CD4-positive, alpha-beta T cell treated with Interleukin-4 for 1 hour (primary cell): Measurements from ENCODE around the gene MFSD8.
"Not testable (repeated sequence)": the region's sequence is repeated elsewhere in the genome, so short reads cannot be mapped to it uniquely, and the experiment has no call there.

Experiments used
- DNase-seq, 2 donors: peaks; one replicate each; pipeline ENCODE4 v3.0.0-alpha.2; 2020 to 2022

The MFSD8 gene

GRCh38 chr4:127931836-127932235 lies 33.1 kb downstream of the MFSD8 start:
- not testable (repeated sequence) for DNase-seq

DNA sequence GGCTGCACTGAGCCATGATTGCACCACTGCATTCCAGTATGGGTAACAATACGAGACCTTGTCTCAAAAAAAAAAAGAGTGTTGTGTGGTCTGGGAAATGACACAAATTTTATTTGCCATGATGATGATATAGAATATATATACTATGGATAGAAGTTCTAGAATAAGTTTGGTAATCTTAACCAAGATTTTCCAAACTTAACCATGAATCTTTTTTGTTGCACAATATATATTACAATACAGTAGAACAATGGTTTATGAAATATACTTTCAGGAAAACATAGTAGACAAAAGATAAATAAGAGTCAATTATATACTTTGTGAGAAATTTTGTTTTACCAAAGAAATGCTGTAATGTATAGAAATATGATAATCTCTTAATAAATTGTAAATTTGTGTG lies 34.8 kb downstream of the MFSD8 start:
- DNase-seq = no peak

DNA sequence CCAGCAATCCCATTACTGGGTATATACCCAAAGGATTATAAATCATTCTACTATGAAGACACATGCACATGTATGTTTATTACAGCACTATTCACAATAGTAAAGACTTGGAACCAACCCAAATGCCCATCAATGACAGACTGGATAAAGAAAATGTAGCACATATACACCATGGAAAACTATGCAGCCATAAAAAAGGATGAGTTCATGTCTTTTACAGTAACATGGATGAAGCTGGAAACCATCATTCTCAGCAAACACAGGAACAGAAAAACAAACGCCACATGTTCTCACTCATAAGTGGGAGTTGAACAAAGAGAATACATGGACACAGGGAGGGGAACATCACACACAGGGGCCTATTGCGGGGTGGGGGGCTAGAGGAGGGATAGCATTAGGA lies 39.3 kb downstream of the MFSD8 start:
- not testable (repeated sequence) for DNase-seq

DNA sequence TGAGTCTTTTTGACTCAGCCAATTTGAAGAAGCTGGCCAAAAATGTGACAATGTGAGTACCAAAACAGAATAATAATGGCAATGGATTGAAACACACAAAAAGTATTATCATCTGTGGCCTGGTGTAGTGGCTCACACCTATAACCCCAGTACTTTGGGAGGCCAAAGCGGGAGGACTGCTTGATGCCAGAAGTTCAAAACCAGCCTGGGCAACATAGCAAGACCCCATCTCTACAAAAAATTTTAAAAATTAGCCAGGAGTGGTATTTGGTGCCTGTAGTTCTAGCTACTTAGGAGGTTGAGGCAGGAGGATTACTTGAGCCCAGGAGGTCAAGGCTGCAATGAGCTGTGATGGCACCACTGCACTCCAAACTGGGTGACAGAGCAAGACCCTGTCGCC lies 42.7 kb downstream of the MFSD8 start:
- DNase-seq = no peak

GRCh38 chr4:127920521-127920920 lies 44.5 kb downstream of the MFSD8 start:
- no peak for DNase-seq

GRCh38 chr4:127917151-127917550 lies 47.8 kb downstream of the MFSD8 start:
- DNase-seq = no peak

GRCh38 chr4:127916512-127916911 lies 48.5 kb downstream of the MFSD8 start:
- no peak for DNase-seq

DNA sequence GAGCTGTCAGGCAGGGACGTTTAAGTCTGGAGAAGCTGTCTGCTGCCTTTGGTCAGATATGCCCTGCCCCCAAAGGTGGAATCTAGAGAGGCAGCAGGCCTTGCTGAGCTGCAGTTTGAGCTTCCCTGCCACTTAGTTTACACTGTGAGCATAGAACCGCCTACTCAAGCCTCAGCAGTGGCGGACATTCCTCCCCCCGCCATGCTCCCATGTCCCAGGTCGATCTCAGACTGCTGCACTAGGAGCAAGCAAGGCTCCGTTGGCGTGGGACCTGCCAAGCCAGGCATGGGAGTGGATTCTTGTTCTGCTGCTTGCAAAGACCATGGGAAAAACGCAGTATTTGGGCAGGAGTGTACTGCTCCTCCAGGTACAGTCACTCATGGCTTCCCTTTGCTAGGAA lies 59.9 kb downstream of the MFSD8 start:
- no peak for DNase-seq

DNA sequence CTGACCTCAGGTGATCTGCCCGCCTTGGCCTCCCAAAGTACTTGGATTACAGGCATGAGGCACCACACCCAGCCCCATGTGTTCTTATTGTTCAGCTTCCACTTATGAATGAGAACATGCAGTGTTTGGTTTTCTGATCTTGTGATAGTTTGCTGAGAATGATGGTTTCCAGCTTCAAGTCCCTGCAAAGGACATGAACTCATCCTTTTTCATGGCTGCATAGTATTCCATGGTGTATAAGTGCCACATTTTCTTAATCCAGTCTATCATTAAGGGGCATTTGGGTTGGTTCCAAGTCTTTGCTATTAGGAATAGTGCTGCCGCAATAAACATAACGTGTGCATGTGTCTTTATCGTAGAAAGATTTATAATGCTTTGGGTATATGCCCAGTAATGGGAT lies 65.3 kb downstream of the MFSD8 start:
- DNase-seq = not testable (repeated sequence)

DNA sequence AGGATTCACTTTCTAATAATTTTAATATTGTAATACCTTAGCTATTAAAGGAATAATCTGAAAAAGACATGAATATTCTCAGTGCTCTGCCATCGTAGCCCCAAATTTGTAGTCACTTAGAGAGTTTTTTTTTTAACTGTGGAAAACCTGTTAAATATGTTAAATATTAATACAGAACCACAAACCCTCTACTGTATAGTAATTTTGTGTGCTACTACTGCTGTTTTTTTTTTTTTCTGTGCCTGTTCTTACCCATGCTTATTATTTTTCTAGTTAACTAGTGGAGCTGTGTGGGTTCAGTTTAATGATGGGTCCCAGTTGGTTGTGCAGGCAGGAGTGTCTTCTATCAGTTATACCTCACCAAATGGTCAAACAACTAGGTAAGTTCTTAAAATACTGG lies 68.4 kb downstream of the MFSD8 start:
- DNase-seq = no peak

DNA sequence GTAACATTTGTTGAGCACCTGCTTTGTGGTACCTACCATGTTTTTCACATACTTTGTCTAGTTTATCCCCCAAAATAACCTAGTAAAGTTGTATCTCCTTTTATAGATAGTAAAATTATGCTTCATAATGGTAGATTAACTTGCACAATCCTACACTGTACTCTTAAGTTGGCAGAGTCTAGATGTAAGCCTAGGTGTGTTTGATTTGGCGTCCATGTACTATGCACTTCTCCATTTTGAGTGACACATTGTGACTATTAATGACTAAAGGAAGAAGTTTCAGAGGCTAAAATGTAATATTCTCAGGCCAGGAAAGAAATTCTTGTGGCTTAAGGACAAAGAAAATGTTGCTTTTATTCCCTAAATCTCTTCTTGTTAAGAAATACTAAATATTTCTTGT lies 68.9 kb downstream of the MFSD8 start:
- DNase-seq = no peak

DNA sequence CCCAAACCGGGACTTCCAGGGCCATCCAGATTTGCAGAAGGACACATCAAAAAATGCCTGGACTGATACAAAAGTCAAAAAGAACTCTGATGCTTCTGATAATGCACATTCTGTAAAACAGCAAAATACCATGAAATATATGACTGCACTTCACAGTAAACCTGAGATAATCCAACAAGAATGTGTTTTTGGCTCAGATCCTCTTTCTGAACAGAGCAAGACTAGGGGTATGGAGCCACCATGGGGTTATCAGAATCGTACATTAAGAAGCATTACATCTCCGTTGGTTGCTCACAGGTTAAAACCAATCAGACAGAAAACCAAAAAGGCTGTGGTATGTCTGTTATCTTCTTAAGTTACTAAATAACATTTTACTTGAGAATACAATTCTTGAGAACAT lies 75.1 kb downstream of the MFSD8 start:
- no peak for DNase-seq

DNA sequence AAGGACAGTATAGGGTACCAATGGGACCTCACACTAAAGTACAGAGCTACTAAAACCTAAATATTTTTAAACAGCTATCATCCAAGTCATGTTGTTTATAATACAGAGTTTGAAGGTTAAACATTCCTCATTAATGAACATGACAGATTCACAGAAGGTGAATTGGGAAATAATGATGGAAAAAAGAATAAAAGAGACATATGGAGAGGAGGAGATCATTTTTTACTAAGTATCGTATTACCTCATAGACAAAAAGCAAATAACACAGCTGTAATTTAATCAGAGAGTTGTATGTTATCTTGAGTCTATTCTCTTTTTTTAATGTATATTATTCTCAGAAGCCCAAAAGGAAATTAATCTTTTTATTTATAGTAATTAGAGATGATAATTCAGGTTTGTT lies 76.4 kb downstream of the MFSD8 start:
- no peak for DNase-seq

DNA sequence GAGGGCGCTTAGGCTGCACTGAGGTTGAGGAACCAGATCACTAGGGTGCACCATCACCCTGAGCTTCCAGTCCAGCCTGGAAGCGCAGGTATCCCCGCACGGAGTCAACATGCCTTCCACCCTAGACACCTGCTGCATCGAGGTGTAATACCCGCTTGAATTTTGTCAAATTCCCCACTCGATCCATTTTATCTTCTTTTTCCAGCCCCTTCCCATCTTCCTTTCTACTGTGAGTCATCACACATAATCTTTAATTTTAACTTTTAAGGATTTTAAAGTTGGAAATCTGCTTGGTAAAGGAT lies 83.5 kb downstream of the MFSD8 start:
- peak in 1 of 2 donors; percentile 22 for DNase-seq

DNA sequence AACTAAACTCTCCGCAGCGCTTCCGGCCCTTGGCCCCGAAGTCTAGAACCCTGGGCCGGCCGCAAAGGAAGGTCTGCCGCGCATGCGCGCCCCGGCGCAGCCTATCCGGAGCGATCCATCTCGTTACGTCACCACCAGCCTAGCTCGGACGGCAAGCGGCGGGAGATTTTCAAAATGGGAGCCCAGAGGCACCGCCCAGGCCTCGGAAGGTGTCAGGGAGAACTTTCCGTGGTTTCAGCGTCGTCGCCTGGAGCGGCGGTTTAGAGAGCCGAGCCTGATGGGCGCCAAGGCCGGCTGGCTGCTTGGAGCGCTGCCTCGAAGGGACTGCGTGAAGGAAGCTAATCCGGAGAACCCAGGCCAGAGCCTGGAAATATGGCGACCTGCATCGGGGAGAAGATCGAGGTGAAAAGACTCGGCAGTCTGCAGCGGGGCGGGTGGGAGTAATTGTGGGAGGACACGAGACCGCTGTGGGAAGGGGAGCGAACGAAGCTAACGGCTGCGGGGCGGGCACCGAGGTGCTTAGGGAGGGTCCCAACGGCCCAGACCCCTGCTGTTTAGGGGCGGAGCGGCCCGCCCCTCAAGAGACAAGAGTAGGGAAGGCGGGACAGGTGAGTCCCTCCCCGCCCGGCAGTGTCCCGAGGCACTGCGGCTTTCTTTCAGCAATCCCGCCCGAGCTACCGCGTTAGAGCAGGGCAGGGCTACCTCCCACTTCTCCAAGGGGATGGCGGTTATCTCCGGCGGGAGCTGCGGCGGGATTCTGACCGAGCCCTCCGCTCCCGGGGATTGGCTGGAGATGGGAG lies 84.0 kb downstream of the MFSD8 start, which contains the start of gene PLK4:
PLK4 (plus strand) TSS at position 131 of the 800 bp plus-strand sequence; CDS start at position 373, 242 bp downstream.
- peak; percentile 96 to 97 for DNase-seq

GRCh38 chr4:127875791-127876190 lies 89.2 kb downstream of the MFSD8 start:
- DNase-seq = no peak

DNA sequence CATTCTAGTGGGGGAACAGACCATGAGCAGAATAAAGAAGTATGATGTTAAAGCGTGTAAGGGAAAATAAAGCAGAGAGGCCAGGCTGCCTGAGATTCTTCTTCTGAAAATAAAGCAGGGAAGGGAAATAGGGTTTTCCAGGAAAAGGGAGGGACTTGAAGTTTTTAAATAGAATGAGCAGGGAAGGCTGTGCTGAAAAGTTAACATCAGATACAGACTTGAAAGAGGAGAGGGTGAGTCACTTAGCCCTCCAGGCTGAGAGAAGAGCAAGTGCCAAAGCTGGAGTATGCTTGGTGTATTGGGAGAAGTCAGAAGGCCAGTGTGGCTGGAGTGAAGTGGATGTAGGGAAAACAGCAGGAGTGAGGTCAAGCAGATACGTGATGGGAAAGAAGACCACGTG lies 94.3 kb downstream of the MFSD8 start:
- no peak for DNase-seq

DNA sequence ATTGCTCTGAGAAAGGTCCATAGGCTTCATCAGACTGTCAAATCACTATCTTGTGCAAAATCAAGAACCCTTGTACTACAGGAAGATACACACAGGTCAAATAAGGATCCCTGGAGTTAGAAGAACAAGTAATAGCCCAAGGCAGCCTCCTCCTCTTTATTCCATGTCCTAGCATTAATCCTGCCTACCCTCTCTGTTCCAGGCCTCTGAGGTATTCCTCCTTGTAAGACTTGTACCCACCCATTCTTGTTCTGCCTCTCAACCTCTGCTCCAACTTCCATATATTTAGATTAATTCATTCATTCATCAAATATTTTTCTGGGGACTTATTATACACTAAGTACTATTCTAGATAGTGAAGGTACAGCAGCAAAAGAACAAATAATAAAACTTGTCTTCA lies 94.7 kb downstream of the MFSD8 start:
- no peak for DNase-seq

- no peak for DNase-seq
Measured at GRCh38 chr4:127868196-127868595, 96.8 kb downstream of the MFSD8 start.
